PFSK-1 (cell line): ENCODE results near the gene CGREF1.

ENCODE experiments used
- FOXP2 ChIP-seq: optimal IDR thresholded peaks from 2 replicates; pipeline ENCODE3; 2011; ENCODE audit warnings: borderline replicate concordance, control low read depth, inconsistent platforms; ENCODE audit not compliant: insufficient read depth; ENCODE audit errors: extremely low read length, extremely low read depth
- POLR2AphosphoS5 ChIP-seq: IDR thresholded peaks from 2 replicates; pipeline ENCODE4 v1.6.1; 2012; ENCODE audit warnings: low read depth, mild to moderate bottlenecking, control low read depth, low read length, moderate library complexity
- SIN3A ChIP-seq: IDR thresholded peaks from 2 replicates; pipeline ENCODE4 v1.6.1; 2012; ENCODE audit warnings: mild to moderate bottlenecking, low read length, moderate library complexity, borderline replicate concordance; ENCODE audit not compliant: insufficient read depth
- TAF1 ChIP-seq: IDR thresholded peaks from 2 replicates; pipeline ENCODE4 v1.6.1; 2012; ENCODE audit warnings: low read length, control low read depth, borderline replicate concordance; ENCODE audit not compliant: insufficient read depth
- TF ChIP-seq, protein P1 (sequence below), 2 experiments: IDR thresholded peaks; 2 replicates each; pipeline versions ENCODE4 v1.6.1 to v1.8.0; 2011 to 2012; ENCODE audit warnings: low read depth in 2 of 2, low read length in 2 of 2, control low read depth in 1 of 2, inconsistent platforms in 1 of 2, mild to moderate bottlenecking in 1 of 2, moderate library complexity in 1 of 2; ENCODE audit not compliant: insufficient read depth in 1 of 2

DNA sequence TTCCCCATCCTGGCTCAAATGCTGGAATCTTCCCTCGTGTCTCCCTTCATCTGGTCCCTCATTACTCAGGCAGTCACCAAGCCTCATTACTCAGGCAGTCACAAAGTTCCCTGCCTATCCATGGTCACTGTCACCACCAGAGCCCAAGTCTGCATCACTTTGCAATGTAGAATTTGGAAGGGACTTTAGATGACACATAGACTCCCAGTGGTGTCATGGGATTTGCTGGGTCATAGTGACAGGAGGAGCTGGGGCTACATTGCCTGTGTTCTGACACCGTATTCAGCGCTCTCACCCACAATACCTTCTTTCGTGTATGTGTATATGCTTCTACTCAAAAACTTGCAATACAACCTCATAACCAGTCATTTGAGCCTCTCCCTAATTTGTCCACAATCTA is 42.6 kb downstream of the CGREF1 start:
- TF ChIP-seq SIN3A: no peak
- no peak for TF ChIP-seq POLR2AphosphoS5
- TF ChIP-seq, protein P1, sequence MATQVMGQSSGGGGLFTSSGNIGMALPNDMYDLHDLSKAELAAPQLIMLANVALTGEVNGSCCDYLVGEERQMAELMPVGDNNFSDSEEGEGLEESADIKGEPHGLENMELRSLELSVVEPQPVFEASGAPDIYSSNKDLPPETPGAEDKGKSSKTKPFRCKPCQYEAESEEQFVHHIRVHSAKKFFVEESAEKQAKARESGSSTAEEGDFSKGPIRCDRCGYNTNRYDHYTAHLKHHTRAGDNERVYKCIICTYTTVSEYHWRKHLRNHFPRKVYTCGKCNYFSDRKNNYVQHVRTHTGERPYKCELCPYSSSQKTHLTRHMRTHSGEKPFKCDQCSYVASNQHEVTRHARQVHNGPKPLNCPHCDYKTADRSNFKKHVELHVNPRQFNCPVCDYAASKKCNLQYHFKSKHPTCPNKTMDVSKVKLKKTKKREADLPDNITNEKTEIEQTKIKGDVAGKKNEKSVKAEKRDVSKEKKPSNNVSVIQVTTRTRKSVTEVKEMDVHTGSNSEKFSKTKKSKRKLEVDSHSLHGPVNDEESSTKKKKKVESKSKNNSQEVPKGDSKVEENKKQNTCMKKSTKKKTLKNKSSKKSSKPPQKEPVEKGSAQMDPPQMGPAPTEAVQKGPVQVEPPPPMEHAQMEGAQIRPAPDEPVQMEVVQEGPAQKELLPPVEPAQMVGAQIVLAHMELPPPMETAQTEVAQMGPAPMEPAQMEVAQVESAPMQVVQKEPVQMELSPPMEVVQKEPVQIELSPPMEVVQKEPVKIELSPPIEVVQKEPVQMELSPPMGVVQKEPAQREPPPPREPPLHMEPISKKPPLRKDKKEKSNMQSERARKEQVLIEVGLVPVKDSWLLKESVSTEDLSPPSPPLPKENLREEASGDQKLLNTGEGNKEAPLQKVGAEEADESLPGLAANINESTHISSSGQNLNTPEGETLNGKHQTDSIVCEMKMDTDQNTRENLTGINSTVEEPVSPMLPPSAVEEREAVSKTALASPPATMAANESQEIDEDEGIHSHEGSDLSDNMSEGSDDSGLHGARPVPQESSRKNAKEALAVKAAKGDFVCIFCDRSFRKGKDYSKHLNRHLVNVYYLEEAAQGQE (IDR thresholded peaks at IDR 0.05; ENCODE audit: insufficient read depth in 1 of 2, low read depth in 2 of 2, low read length in 2 of 2): no peak
- no peak for TF ChIP-seq FOXP2
- no peak for TF ChIP-seq TAF1
